SH-SY5Y (cell line): ENCODE measurements around the gene STEAP1B.

Experiments used
- GATA2 ChIP-seq: IDR thresholded peaks from 2 replicates; pipeline ENCODE4 v1.6.1; 2011; ENCODE audit warnings: mild to moderate bottlenecking, low read depth, low read length
- GATA3 ChIP-seq: IDR thresholded peaks from 2 replicates; pipeline ENCODE4 v1.6.1; 2011; ENCODE audit warnings: low read depth, mild to moderate bottlenecking, low read length, moderate library complexity

GRCh38 chr7:22387583-22387982 is 112.4 kb downstream of the STEAP1B start:
- TF ChIP-seq GATA2 = no peak
- no peak for TF ChIP-seq GATA3
